Measurements from ENCODE around the gene DDAH1.

- TF ChIP-seq EZH2phosphoT487 (IDR thresholded peaks at IDR 0.05; ENCODE audit: low read depth) (no peak), CTCF (IDR thresholded peaks at IDR 0.05; ENCODE audit: low read depth, low read length) (no peak)
Observed at GRCh38 chr1:85427849-85428248, 37.1 kb downstream of the DDAH1 start.
